ENCODE results near the gene IL17D. TPM values are rescaled to one million over a fixed set of nuclear protein-coding genes. Genes with fewer than 3 reads are reported as not detected.

Gene IL17D
- total and polyA plus RNA-seq, 2 donors from 2014 or later: 0.44 TPM; not detected in 1

DNA sequence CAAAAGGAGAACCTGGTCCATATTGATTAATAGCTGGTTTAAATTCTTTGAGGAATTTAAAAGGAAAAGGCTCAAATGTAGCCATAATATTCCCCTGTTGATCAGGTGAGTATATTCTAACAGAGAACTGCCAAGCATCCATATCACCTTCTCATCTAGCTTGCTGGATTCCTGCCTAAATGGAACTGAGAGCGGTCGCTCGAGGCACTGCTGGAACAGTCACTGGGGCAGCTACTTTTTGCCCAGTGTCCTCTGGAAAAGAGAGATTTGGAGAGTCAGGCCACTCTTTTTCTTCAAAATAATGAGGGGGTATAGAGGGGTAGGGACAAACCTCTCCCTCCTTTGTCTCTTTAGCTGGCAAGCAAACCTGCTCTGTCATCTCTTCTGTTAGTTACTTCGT is 19.5 kb upstream of the IL17D start:
- no peaks in the 10 kb centered on the region for H3K9me3 ChIP-seq (ENCODE audit: control insufficient read depth in 2 of 3, insufficient read depth in 1 of 3, low read length in 3 of 3)
- H3K4me1 ChIP-seq (ENCODE audit: control insufficient read depth in 2 of 3, insufficient read depth in 2 of 3, low read depth in 1 of 3, low read length in 3 of 3): no peaks in the 10 kb centered on the region
- DNase-seq (peak in 2 of 5 donors; percentile 9 to 20), FAIRE-seq (no peak)
- no peak overlapping the region for H3K27ac ChIP-seq (ENCODE audit: low read depth in 2 of 2, low read length in 2 of 2)
- intact Hi-C loops (cut with DNase I): no loop called here
- TF ChIP-seq, protein P1, sequence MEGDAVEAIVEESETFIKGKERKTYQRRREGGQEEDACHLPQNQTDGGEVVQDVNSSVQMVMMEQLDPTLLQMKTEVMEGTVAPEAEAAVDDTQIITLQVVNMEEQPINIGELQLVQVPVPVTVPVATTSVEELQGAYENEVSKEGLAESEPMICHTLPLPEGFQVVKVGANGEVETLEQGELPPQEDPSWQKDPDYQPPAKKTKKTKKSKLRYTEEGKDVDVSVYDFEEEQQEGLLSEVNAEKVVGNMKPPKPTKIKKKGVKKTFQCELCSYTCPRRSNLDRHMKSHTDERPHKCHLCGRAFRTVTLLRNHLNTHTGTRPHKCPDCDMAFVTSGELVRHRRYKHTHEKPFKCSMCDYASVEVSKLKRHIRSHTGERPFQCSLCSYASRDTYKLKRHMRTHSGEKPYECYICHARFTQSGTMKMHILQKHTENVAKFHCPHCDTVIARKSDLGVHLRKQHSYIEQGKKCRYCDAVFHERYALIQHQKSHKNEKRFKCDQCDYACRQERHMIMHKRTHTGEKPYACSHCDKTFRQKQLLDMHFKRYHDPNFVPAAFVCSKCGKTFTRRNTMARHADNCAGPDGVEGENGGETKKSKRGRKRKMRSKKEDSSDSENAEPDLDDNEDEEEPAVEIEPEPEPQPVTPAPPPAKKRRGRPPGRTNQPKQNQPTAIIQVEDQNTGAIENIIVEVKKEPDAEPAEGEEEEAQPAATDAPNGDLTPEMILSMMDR (IDR thresholded peaks at IDR 0.05; ENCODE audit: borderline replicate concordance, extremely low read depth, insufficient read depth): no peak
- H3K27me3 ChIP-seq (ENCODE audit: control insufficient read depth, insufficient read depth, low read length): no peaks in the 10 kb centered on the region
- H3K36me3 ChIP-seq (ENCODE audit: control insufficient read depth in 2 of 3, insufficient read depth in 3 of 3, low read length in 3 of 3): peaks cover 0 to 3% (median 0%) of the 10 kb centered on the region in 3 donors
- H3K9ac ChIP-seq (ENCODE audit: low read length in 3 of 3): no peak overlapping the region
- no peak overlapping the region for H3K4me3 ChIP-seq (ENCODE audit: low read length in 3 of 3)

DNA sequence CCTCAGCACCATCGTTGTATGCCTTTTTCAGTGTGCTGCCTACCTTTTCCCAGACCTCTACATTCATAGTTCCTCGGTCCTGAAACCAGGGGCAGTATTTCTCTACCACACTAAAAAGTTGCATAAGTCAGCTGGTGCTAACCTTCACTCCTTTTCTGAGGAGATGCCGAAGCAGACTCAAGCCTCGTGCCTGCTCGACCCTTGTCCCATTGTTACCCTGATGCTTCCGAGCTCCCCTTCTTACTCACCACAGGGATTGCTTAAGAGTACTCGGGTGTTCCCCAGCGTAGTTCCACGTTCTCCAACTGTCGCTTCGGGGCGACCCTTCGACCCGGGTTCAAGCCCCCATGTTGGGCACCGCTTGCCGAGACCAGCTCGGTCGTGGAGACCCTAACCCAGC is 19.0 kb upstream of the IL17D start:
- H3K4me1 ChIP-seq (ENCODE audit: control insufficient read depth in 2 of 3, insufficient read depth in 2 of 3, low read depth in 1 of 3, low read length in 3 of 3): no peaks in the 10 kb centered on the region
- H3K4me3 ChIP-seq (ENCODE audit: low read length in 3 of 3): no peak overlapping the region
- no peaks in the 10 kb centered on the region for H3K9me3 ChIP-seq (ENCODE audit: control insufficient read depth in 2 of 3, insufficient read depth in 1 of 3, low read length in 3 of 3)
- intact Hi-C loops (cut with DNase I): no loop called here
- H3K27ac ChIP-seq (ENCODE audit: low read depth in 2 of 2, low read length in 2 of 2): no peak overlapping the region
- no peaks in the 10 kb centered on the region for H3K27me3 ChIP-seq (ENCODE audit: control insufficient read depth, insufficient read depth, low read length)
- H3K9ac ChIP-seq (ENCODE audit: low read length in 3 of 3): no peak overlapping the region
- H3K36me3 ChIP-seq (ENCODE audit: control insufficient read depth in 2 of 3, insufficient read depth in 3 of 3, low read length in 3 of 3): peaks cover 0 to 3% (median 0%) of the 10 kb centered on the region in 3 donors
- FAIRE-seq (no peak), DNase-seq (peak in 1 of 5 donors; percentile 6)
- TF ChIP-seq, protein P1 (IDR thresholded peaks at IDR 0.05; ENCODE audit: borderline replicate concordance, extremely low read depth, insufficient read depth): no peak

GRCh38 chr13:20685092-20685491 is 18.4 kb upstream of the IL17D start:
- no peak overlapping the region for H3K9ac ChIP-seq (ENCODE audit: low read length in 3 of 3)
- H3K4me1 ChIP-seq (ENCODE audit: control insufficient read depth in 2 of 3, insufficient read depth in 2 of 3, low read depth in 1 of 3, low read length in 3 of 3): no peaks in the 10 kb centered on the region
- TF ChIP-seq, protein P1 (IDR thresholded peaks at IDR 0.05; ENCODE audit: borderline replicate concordance, extremely low read depth, insufficient read depth): no peak
- H3K36me3 ChIP-seq (ENCODE audit: control insufficient read depth in 2 of 3, insufficient read depth in 3 of 3, low read length in 3 of 3): peaks cover 0 to 3% (median 0%) of the 10 kb centered on the region in 3 donors
- peak in 1 of 5 donors; percentile 7 for DNase-seq
- no peaks in the 10 kb centered on the region for H3K27me3 ChIP-seq (ENCODE audit: control insufficient read depth, insufficient read depth, low read length)
- no peak overlapping the region for H3K27ac ChIP-seq (ENCODE audit: low read depth in 2 of 2, low read length in 2 of 2)
- no peak for FAIRE-seq
- no peaks in the 10 kb centered on the region for H3K9me3 ChIP-seq (ENCODE audit: control insufficient read depth in 2 of 3, insufficient read depth in 1 of 3, low read length in 3 of 3)
- H3K4me3 ChIP-seq (ENCODE audit: low read length in 3 of 3): no peak overlapping the region
- intact Hi-C loops (cut with DNase I): no loop called here

- FAIRE-seq: no peak
- DNase-seq: no peak
- TF ChIP-seq, protein P1 (IDR thresholded peaks at IDR 0.05; ENCODE audit: borderline replicate concordance, extremely low read depth, insufficient read depth): no peak
Measured at GRCh38 chr13:20686167-20686566, 17.3 kb upstream of the IL17D start.

More at GRCh38 chr13:20686167-20686566, 17.3 kb upstream of the IL17D start:
- H3K36me3 ChIP-seq (ENCODE audit: control insufficient read depth in 2 of 3, insufficient read depth in 3 of 3, low read length in 3 of 3): peaks cover 0 to 3% (median 0%) of the 10 kb centered on the region in 3 donors
- H3K9ac ChIP-seq (ENCODE audit: low read length in 3 of 3): no peak overlapping the region
- no peaks in the 10 kb centered on the region for H3K9me3 ChIP-seq (ENCODE audit: control insufficient read depth in 2 of 3, insufficient read depth in 1 of 3, low read length in 3 of 3)
- H3K27ac ChIP-seq (ENCODE audit: low read depth in 2 of 2, low read length in 2 of 2): no peak overlapping the region
- no peaks in the 10 kb centered on the region for H3K4me1 ChIP-seq (ENCODE audit: control insufficient read depth in 2 of 3, insufficient read depth in 2 of 3, low read depth in 1 of 3, low read length in 3 of 3)
- intact Hi-C loops (cut with DNase I): no loop called here
- no peaks in the 10 kb centered on the region for H3K27me3 ChIP-seq (ENCODE audit: control insufficient read depth, insufficient read depth, low read length)
- H3K4me3 ChIP-seq (ENCODE audit: low read length in 3 of 3): no peak overlapping the region
